Ovary (tissue), 3 donors: Measurements from ENCODE around the gene SERPINH1.

Source experiments
- EP300 ChIP-seq: sonication (generic); formaldehyde crosslinking; IDR thresholded peaks from one replicate; pipeline ENCODE4 v1.6.1; 2017; ENCODE audit warnings: antibody characterized with exemption
- TF ChIP-seq, protein P1 (sequence below), 3 donors: fragments of 450-650 bp in 2 of 3; fragments of 200-600 bp in 1 of 3; IDR thresholded peaks; one replicate each; pipeline versions ENCODE4 v1.5.1 to v1.8.0; 2016 to 2022; ENCODE audit warnings: antibody characterized with exemption in 3 of 3, mild to moderate bottlenecking in 1 of 3
- donor health status: DM: no; HTN: no; CAD: no.

DNA sequence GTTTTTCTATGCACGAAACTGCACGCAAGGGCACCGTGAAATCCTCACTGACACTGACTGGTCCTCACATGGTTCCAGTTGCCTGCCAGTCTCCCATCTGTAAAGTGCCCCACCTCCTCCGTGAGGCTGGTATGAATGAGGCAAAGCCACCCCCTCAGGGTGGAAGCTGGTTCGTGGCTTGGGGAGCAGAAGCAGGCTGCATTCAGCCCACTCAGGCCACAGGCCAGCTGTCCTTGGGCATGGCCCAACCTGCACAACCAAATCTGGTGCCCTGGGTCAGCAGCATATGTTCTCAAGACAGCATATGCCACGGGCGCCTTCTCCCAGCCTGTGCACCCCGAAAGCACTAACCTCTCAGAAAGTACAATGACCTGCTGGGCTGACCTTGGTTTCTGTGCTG is 29.3 kb downstream of the SERPINH1 start:
- TF ChIP-seq, protein P1, sequence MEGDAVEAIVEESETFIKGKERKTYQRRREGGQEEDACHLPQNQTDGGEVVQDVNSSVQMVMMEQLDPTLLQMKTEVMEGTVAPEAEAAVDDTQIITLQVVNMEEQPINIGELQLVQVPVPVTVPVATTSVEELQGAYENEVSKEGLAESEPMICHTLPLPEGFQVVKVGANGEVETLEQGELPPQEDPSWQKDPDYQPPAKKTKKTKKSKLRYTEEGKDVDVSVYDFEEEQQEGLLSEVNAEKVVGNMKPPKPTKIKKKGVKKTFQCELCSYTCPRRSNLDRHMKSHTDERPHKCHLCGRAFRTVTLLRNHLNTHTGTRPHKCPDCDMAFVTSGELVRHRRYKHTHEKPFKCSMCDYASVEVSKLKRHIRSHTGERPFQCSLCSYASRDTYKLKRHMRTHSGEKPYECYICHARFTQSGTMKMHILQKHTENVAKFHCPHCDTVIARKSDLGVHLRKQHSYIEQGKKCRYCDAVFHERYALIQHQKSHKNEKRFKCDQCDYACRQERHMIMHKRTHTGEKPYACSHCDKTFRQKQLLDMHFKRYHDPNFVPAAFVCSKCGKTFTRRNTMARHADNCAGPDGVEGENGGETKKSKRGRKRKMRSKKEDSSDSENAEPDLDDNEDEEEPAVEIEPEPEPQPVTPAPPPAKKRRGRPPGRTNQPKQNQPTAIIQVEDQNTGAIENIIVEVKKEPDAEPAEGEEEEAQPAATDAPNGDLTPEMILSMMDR (IDR thresholded peaks at IDR 0.05) = no peak
- TF ChIP-seq EP300 = no peak
